DMS153 treated with DMSO at 0.1 percent for 48 hours (cell line): ENCODE measurements around the gene TSEN15.
"Not testable (repeated sequence)": the region's sequence is repeated elsewhere in the genome, so short reads cannot be mapped to it uniquely, and the experiment has no call there.

Experiments
- DNase-seq: peaks from one replicate; lab custom pipeline; 2025; ENCODE audit not compliant: unreplicated experiment; lab: John Stamatoyannopoulos, UW

TSEN15 gene

GRCh38 chr1:184096005-184096404 is 44.5 kb downstream of the TSEN15 start:
- no peak for DNase-seq

DNA sequence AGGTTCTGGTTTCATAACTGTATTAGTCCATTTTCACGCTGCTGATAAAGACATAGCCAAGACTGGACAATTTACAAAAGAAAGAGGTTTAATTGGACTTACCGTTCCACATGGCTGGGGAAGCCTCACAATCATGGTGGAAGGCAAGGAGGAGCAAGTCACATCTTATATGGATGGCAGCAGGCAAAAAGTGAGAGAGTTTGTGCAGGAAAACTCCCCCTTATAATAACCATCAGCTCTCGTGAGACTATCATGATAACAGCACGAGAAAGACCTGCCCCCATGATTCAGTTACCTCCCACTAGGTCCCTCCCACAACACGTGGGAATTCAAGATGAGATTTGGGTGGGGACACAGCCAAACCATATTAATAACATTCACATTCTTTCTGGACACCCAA is 45.0 kb downstream of the TSEN15 start:
- DNase-seq: not testable (repeated sequence)

GRCh38 chr1:184101141-184101540 is 49.6 kb downstream of the TSEN15 start:
- no peak for DNase-seq

DNA sequence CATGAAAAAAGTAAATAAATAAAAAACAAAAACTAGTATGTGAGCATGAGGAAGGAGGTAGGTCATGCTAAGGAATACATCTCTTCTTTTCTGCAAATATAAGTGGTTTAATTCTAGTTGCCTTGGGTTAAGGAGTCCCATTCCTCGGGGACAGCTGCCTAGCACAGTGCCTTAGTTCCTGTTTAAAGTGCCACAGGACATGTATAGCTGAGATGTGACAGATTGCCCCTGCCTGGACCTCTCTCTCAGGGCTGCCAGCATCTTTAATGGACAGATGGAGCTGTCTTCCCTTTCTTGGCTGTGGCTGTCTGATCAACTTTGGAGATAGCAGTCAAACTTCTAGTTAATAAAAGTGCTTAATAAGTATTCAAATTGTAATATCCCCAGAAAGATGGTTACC is 50.0 kb downstream of the TSEN15 start:
- DNase-seq: no peak

- no peak for DNase-seq
Observed at GRCh38 chr1:184110272-184111204, 59.0 kb downstream of the TSEN15 start.

DNA sequence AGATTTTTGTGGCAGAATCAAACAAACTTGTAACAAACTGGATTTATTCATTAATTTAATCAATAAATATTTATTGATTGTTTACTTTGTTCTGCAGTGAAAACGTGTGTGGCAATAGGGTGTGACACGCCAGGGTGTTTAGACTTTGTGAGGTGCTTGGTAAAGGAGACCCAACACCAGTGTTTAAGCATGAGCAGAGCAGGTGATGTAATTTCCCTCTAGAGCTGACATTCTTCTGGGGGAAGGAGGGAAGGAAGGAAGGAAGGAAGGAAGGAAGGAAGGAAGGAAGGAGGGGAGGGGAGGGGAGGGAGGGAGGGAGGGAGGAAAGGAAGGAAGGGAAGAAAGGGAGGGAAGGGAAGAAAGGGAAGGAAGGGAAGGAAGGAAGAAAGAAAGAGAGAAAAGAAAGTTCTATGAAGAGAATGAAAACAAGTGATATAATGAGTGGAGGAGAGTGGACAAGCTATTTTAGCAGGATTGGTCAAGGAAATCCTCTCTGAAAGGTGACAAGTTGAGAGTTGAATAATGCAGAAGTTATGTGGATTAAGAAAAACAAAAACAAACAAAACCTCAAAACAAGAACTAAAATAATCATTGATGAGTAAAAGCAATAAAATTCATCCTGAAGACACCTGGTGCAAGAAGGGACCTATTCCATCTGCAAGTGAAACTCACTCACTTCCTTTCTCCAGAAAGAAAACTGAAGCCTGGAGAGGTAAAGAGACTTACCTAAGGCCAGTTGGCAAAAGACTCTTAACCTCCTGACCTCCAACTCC is 60.8 kb downstream of the TSEN15 start:
- DNase-seq: no peak

- DNase-seq: no peak
Observed at GRCh38 chr1:184113251-184113650, 61.7 kb downstream of the TSEN15 start.

- DNase-seq: no peak
Observed at GRCh38 chr1:184114818-184115398, 63.4 kb downstream of the TSEN15 start.

DNA sequence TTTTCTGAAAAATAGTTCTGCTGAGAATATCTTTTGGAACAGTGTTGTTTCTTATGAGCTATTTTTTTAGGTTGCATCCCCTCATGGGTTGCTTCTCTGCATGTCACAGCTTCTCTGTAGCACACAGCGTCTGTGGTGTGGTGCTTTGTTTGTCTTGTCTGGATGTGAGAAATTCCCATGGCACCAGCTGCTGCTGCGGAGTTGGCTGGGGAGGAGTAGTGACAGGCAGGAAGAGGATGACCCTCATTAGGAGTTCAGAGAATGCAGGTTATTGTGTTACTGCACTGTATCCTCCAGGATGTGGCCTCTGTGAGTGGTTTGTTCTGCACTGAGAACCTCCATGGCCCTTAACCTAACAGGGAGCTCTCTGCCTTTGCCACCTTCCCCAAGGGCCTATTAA is 64.8 kb downstream of the TSEN15 start:
- no peak for DNase-seq

DNA sequence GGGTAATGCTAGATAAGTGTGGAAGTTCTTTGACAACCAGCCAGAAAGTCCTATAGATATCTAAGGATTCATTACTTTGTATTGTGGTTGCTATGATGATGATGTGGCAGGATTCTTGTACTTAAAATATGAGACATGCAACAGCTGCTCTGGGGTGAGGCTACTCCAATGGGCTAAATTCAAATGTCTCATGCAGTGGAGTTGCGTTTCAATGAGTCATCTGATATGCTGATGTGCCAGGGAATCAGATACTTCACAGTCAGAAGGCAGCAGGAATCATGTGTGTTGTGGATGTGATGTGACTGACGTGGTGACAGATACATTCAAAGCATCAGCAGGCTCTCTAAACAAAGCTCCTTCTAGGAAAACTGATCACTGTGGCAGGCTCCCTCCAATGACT is 66.5 kb downstream of the TSEN15 start:
- DNase-seq: no peak
